Measurements from ENCODE around the gene PA2G4.
"Not testable (repeated sequence)": the region's sequence is repeated elsewhere in the genome, so short reads cannot be mapped to it uniquely, and the experiment has no call there.

Gene PA2G4

GRCh38 chr12:56104109-56104814 is at the start of gene PA2G4:
Gene PA2G4, plus strand, starts transcription at chr12:56104559. Its CDS starts 179 bp downstream, at chr12:56104738.
- DNase-seq (ENCODE audit: low spot score), result peak; percentile 99

- DNase-seq (ENCODE audit: low spot score), result not testable (repeated sequence)
Observed at GRCh38 chr12:56059964-56060363, 44.4 kb upstream of the PA2G4 start.

GRCh38 chr12:56061982-56062381 is 42.4 kb upstream of the PA2G4 start:
- DNase-seq (ENCODE audit: low spot score), result no peak

GRCh38 chr12:56062996-56063395 is 41.4 kb upstream of the PA2G4 start:
- no peak for DNase-seq (ENCODE audit: low spot score)

GRCh38 chr12:56071648-56072047 is 32.7 kb upstream of the PA2G4 start:
- no peak for DNase-seq (ENCODE audit: low spot score)

GRCh38 chr12:56074396-56074795 is 30.0 kb upstream of the PA2G4 start:
- DNase-seq (ENCODE audit: low spot score), result no peak

- not testable (repeated sequence) for DNase-seq (ENCODE audit: low spot score)
Observed at GRCh38 chr12:56077966-56078365, 26.4 kb upstream of the PA2G4 start.

GRCh38 chr12:56078427-56078826 is 25.9 kb upstream of the PA2G4 start:
- no peak for DNase-seq (ENCODE audit: low spot score)

- DNase-seq (ENCODE audit: low spot score), result peak; percentile 46
Observed at GRCh38 chr12:56078931-56079722, 25.2 kb upstream of the PA2G4 start.

- DNase-seq (ENCODE audit: low spot score), result peak; percentile 58
Observed at GRCh38 chr12:56079723-56080555, 24.4 kb upstream of the PA2G4 start, which contains the start of gene ERBB3. Gene ERBB3, plus strand, starts transcription at chr12:56080165. Its CDS starts 136 bp downstream, at chr12:56080301.

- no peak for DNase-seq (ENCODE audit: low spot score)
Observed at GRCh38 chr12:56080556-56081138, 23.7 kb upstream of the PA2G4 start.

GRCh38 chr12:56081393-56082347 is 22.7 kb upstream of the PA2G4 start:
- no peak for DNase-seq (ENCODE audit: low spot score)

GRCh38 chr12:56082382-56082781 is 22.0 kb upstream of the PA2G4 start:
- DNase-seq (ENCODE audit: low spot score), result no peak

GRCh38 chr12:56082967-56083366 is 21.4 kb upstream of the PA2G4 start:
- no peak for DNase-seq (ENCODE audit: low spot score)

- DNase-seq (ENCODE audit: low spot score), result peak; percentile 12
Observed at GRCh38 chr12:56084958-56085543, 19.3 kb upstream of the PA2G4 start.

- DNase-seq (ENCODE audit: low spot score), result no peak
Observed at GRCh38 chr12:56086096-56086495, 18.3 kb upstream of the PA2G4 start.

GRCh38 chr12:56086608-56087007 is 17.8 kb upstream of the PA2G4 start:
- no peak for DNase-seq (ENCODE audit: low spot score)

- no peak for DNase-seq (ENCODE audit: low spot score)
Observed at GRCh38 chr12:56087220-56087619, 17.1 kb upstream of the PA2G4 start.

GRCh38 chr12:56097738-56098137 is 6.6 kb upstream of the PA2G4 start:
- no peak for DNase-seq (ENCODE audit: low spot score)

- DNase-seq (ENCODE audit: low spot score), result no peak
Observed at GRCh38 chr12:56098592-56098991, 5.8 kb upstream of the PA2G4 start.

Measured in CD4-positive, alpha-beta T cell treated with Interleukin-6 at 100 ng/mL for 8 hours (primary cell).